H9 (cell line): ENCODE measurements around the gene DCAF12. TPM values are rescaled to one million over a fixed set of nuclear protein-coding genes. Genes with fewer than 3 reads are reported as not detected.

Experiments used
- DNase-seq: peaks from one replicate; pipeline ENCODE4 v3.0.0-alpha.2; 2017
- H2AFZ ChIP-seq: one replicate; pipeline ENCODE4 v1.6.1; 2013; ENCODE audit warnings: mild to moderate bottlenecking, low read length, control low read depth, moderate library complexity
- H2AK5ac ChIP-seq: 2 replicates; pipeline ENCODE4 v1.6.1; 2013; ENCODE audit warnings: low read length, control low read depth, mixed read lengths; ENCODE audit not compliant: insufficient read length
- H2BK120ac ChIP-seq: one replicate; pipeline ENCODE4 v1.6.1; 2013; ENCODE audit warnings: low read depth, mild to moderate bottlenecking, low read length, control low read depth, inconsistent platforms; ENCODE audit not compliant: poor library complexity, severe bottlenecking
- H2BK12ac ChIP-seq: 2 replicates; pipeline ENCODE4 v1.6.1; 2013; ENCODE audit warnings: low read length, control low read depth, mixed read lengths, low read depth; ENCODE audit not compliant: insufficient read length
- H2BK15ac ChIP-seq: 2 replicates; pipeline ENCODE4 v1.6.1; 2013; ENCODE audit warnings: low read depth, low read length, control low read depth
- H2BK20ac ChIP-seq: one replicate; pipeline ENCODE4 v1.6.1; 2013; ENCODE audit warnings: low read depth, mild to moderate bottlenecking, low read length, control low read depth, inconsistent platforms; ENCODE audit not compliant: poor library complexity, severe bottlenecking
- H2BK5ac ChIP-seq: 2 replicates; pipeline ENCODE4 v1.6.1; 2013; ENCODE audit warnings: low read length, control low read depth, mixed read lengths; ENCODE audit not compliant: insufficient read length
- H3K14ac ChIP-seq: 2 replicates; pipeline ENCODE4 v1.6.1; 2013; ENCODE audit warnings: low read length, control low read depth; ENCODE audit not compliant: insufficient read depth
- H3K18ac ChIP-seq: 2 replicates; pipeline ENCODE4 v1.6.1; 2013; ENCODE audit warnings: low read depth, mild to moderate bottlenecking, mixed read lengths, low read length, control low read depth; ENCODE audit not compliant: insufficient read length
- H3K23ac ChIP-seq: 2 replicates; pipeline ENCODE4 v1.6.1; 2013; ENCODE audit warnings: low read length, control low read depth, mixed read lengths, low read depth; ENCODE audit not compliant: insufficient read length
- H3K23me2 ChIP-seq: 2 replicates; pipeline ENCODE4 v1.6.1; 2013; ENCODE audit warnings: low read depth, mild to moderate bottlenecking, mixed read lengths, low read length, control low read depth; ENCODE audit not compliant: insufficient read length, poor library complexity, severe bottlenecking
- H3K27ac ChIP-seq: 2 replicates; pipeline ENCODE4 v1.5.1; 2013; ENCODE audit warnings: low read length, control low read depth, mixed read lengths, low read depth; ENCODE audit not compliant: insufficient read length
- H3K27me3 ChIP-seq: 2 replicates; pipeline ENCODE4 v1.6.1; 2013; ENCODE audit warnings: low read length, control low read depth, inconsistent platforms; ENCODE audit not compliant: insufficient read depth
- H3K4ac ChIP-seq: 2 replicates; pipeline ENCODE4 v1.6.1; 2013; ENCODE audit warnings: low read depth, mild to moderate bottlenecking, control low read depth, inconsistent platforms, low read length, moderate library complexity
- H3K4me1 ChIP-seq: 2 replicates; pipeline ENCODE4 v1.6.1; 2013; ENCODE audit warnings: low read length, control low read depth, inconsistent platforms; ENCODE audit not compliant: insufficient read depth
- H3K4me2 ChIP-seq: 2 replicates; pipeline ENCODE4 v1.6.1; 2013; ENCODE audit warnings: low read length, control low read depth, mixed read lengths; ENCODE audit not compliant: insufficient read length, insufficient read depth
- H3K56ac ChIP-seq: 2 replicates; pipeline ENCODE4 v1.6.1; 2013; ENCODE audit warnings: low read depth, mild to moderate bottlenecking, mixed read lengths, low read length, control low read depth; ENCODE audit not compliant: insufficient read length
- H3K79me1 ChIP-seq: 2 replicates; pipeline ENCODE4 v1.6.1; 2013; ENCODE audit warnings: low read depth, mild to moderate bottlenecking, moderate library complexity, low read length, control low read depth, inconsistent platforms; ENCODE audit not compliant: insufficient read depth, poor library complexity, severe bottlenecking
- H3K79me2 ChIP-seq: 2 replicates; pipeline ENCODE4 v1.6.1; 2013; ENCODE audit warnings: low read length, control low read depth, inconsistent platforms; ENCODE audit not compliant: insufficient read depth
- H3K9ac ChIP-seq: 2 replicates; pipeline ENCODE4 v1.6.1; 2013; ENCODE audit warnings: low read length, control low read depth, mixed read lengths; ENCODE audit not compliant: insufficient read length; ENCODE audit errors: extremely low read depth
- H3K9me3 ChIP-seq: one replicate; pipeline ENCODE4 v1.6.1; 2013; ENCODE audit warnings: low read depth, low read length, inconsistent platforms; ENCODE audit not compliant: control insufficient read depth
- H3T11ph ChIP-seq: one replicate; pipeline ENCODE4 v1.6.1; 2013; ENCODE audit warnings: mild to moderate bottlenecking, low read length, control low read depth, inconsistent platforms
- H4K20me1 ChIP-seq: one replicate; pipeline ENCODE4 v1.6.1; 2013; ENCODE audit not compliant: control insufficient read depth, insufficient read length, insufficient read depth
- H4K5ac ChIP-seq: 2 replicates; pipeline ENCODE4 v1.6.1; 2013; ENCODE audit warnings: low read depth, mild to moderate bottlenecking, mixed read lengths, low read length, control low read depth; ENCODE audit not compliant: insufficient read length
- H4K8ac ChIP-seq: replicated peaks from 2 replicates; pipeline ENCODE4 v1.6.1; 2013; ENCODE audit warnings: low read length, control low read depth, mixed read lengths, low read depth; ENCODE audit not compliant: insufficient read length
- H4K91ac ChIP-seq: 2 replicates; pipeline ENCODE4 v1.6.1; 2013; ENCODE audit warnings: low read depth, mild to moderate bottlenecking, moderate library complexity, mixed read lengths, low read length, control low read depth; ENCODE audit not compliant: insufficient read length
- H3K27ac Mint-ChIP-seq, 3 experiments: 2 replicates in 2 of 3; 3 replicates in 1 of 3; pipeline ENCODE4 v1.8.0; 2020 to 2021; ENCODE audit warnings: mixed read lengths in 3 of 3, mild to moderate bottlenecking in 1 of 3, moderate library complexity in 1 of 3
- H3K27me3 Mint-ChIP-seq: 2 replicates; pipeline ENCODE4 v1.8.0; 2021; ENCODE audit warnings: low read depth, mild to moderate bottlenecking, moderate library complexity, mixed read lengths
- H3K36me3 Mint-ChIP-seq, 3 experiments: 2 replicates in 2 of 3; 3 replicates in 1 of 3; pipeline ENCODE4 v1.8.0; 2020 to 2021; ENCODE audit warnings: low read depth in 3 of 3, mixed read lengths in 3 of 3; ENCODE audit not compliant: insufficient read depth in 1 of 3
- H3K4me1 Mint-ChIP-seq, 2 experiments: 2 replicates each; pipeline ENCODE4 v1.8.0; 2020; ENCODE audit warnings: mixed read lengths in 2 of 2
- H3K4me3 Mint-ChIP-seq, 2 experiments: 2 replicates in 1 of 2; 3 replicates in 1 of 2; pipeline ENCODE4 v1.8.0; 2020 to 2021; ENCODE audit warnings: mild to moderate bottlenecking in 2 of 2, mixed read lengths in 2 of 2, moderate library complexity in 1 of 2
- H3K9me3 Mint-ChIP-seq, 2 experiments: 2 replicates in 1 of 2; 3 replicates in 1 of 2; pipeline ENCODE4 v1.8.0; 2020; ENCODE audit warnings: mild to moderate bottlenecking in 2 of 2, mixed read lengths in 2 of 2, moderate library complexity in 1 of 2
- WGBS: extraction: QIAGEN DNeasy Blood & Tissue Kit; methylation state at CpG from one replicate; pipeline ENCODE4 v1.1.7; 2013; ENCODE audit warnings: missing lambda C conversion rate, low lambda C conversion rate, mixed read lengths; ENCODE audit not compliant: insufficient read length; ENCODE audit errors: extremely low coverage; 5-methylcytosine and 5-hydroxymethylcytosine counted together
- total RNA-seq: library from RNA; stranded (reverse); gene quantifications from 2 replicates; pipeline ENCODE4 v1.2.1, GENCODE V29; 2021
- TF ChIP-seq, protein P1 (sequence below): fragments of 200-600 bp; sonication (generic); conservative IDR thresholded peaks from 3 replicates; pipeline ENCODE4 v1.8.0; 2021; ENCODE audit warnings: antibody characterized with exemption, mild to moderate bottlenecking

Gene DCAF12
- total RNA-seq, 1 experiment from 2014 or later: 33.6 TPM

DNA sequence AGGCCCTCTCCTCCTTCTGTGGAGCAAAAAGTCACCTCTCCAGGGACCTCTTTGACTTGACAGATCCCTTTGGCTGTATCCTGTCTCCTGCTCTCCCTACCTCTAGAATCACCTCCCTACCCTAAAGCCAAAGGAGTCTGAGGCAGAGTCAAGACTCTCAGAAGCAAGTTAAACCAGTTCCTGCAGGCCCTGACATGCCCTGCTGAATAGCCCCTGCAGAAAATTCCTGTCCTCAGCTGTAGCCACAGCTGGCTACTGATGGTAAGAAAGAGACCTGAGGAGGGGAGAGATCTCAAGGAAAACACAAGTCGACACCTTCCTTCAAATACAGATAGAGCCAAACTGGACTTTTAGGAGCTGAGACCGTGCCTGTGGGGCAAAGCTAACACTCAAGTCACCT, 54.1 kb downstream of the DCAF12 start:
- Histone ChIP-seq H4K5ac (no peak overlapping the region), H2BK20ac (no peak overlapping the region), H3K23me2 (no peaks in the 10 kb centered on the region), H3K27ac (no peak overlapping the region), H3K4me1 (no peaks in the 10 kb centered on the region), H3K14ac (no peak overlapping the region), H3K4me2 (no peak overlapping the region), H3T11ph (no peak overlapping the region), H3K79me1 (no peaks in the 10 kb centered on the region), H3K56ac (no peak overlapping the region), H2BK15ac (no peak overlapping the region), H2AK5ac (no peak overlapping the region), H2AFZ (no peak overlapping the region), H4K20me1 (no peaks in the 10 kb centered on the region), H3K18ac (no peak overlapping the region), H3K9ac (no peak overlapping the region), H2BK12ac (no peak overlapping the region), H2BK5ac (no peak overlapping the region), H2BK120ac (no peak overlapping the region), H4K91ac (no peak overlapping the region), H3K4ac (no peak overlapping the region), H3K9me3 (no peaks in the 10 kb centered on the region), H3K27me3 (no peaks in the 10 kb centered on the region), H3K23ac (no peak overlapping the region), H4K8ac (no peak overlapping the region), H3K79me2 (no peaks in the 10 kb centered on the region)
- no peaks in the 10 kb centered on the region for H3K27me3 Mint-ChIP-seq
- DNase-seq: peak; percentile 73
- WGBS: no CpG with 5 or more reads among the region's 2 CpGs
- peaks cover 0 to 2% of the 10 kb centered on the region in 2 experiments; a peak in 1 of 5 replicates for H3K9me3 Mint-ChIP-seq
- H3K4me3 Mint-ChIP-seq: no peak overlapping the region; a peak in 1 of 5 replicates
- peak overlapping the region in 2 of 3 experiments; percentile 86; a peak in 4 of 7 replicates for H3K27ac Mint-ChIP-seq
- peaks cover 19 to 22% of the 10 kb centered on the region in 2 experiments for H3K4me1 Mint-ChIP-seq
- H3K36me3 Mint-ChIP-seq: no peaks in the 10 kb centered on the region
- TF ChIP-seq, protein P1, sequence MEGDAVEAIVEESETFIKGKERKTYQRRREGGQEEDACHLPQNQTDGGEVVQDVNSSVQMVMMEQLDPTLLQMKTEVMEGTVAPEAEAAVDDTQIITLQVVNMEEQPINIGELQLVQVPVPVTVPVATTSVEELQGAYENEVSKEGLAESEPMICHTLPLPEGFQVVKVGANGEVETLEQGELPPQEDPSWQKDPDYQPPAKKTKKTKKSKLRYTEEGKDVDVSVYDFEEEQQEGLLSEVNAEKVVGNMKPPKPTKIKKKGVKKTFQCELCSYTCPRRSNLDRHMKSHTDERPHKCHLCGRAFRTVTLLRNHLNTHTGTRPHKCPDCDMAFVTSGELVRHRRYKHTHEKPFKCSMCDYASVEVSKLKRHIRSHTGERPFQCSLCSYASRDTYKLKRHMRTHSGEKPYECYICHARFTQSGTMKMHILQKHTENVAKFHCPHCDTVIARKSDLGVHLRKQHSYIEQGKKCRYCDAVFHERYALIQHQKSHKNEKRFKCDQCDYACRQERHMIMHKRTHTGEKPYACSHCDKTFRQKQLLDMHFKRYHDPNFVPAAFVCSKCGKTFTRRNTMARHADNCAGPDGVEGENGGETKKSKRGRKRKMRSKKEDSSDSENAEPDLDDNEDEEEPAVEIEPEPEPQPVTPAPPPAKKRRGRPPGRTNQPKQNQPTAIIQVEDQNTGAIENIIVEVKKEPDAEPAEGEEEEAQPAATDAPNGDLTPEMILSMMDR: no peak
